ENCODE measurements around the gene ATF6.

Gene ATF6

GRCh38 chr1:161879261-161879660, 113.1 kb downstream of the ATF6 start:
- H3K4me3 ChIP-seq (ENCODE audit: low read depth, low read length) = no peak overlapping the region
- no peaks in the 10 kb centered on the region for H3K9me3 ChIP-seq (ENCODE audit: severe bottlenecking)
- no peaks in the 10 kb centered on the region for H3K27me3 ChIP-seq (ENCODE audit: insufficient read depth, low read depth, severe bottlenecking)
- TF ChIP-seq CTCF (IDR thresholded peaks at IDR 0.05; ENCODE audit: low read depth, low read length) = no peak
- H3K36me3 ChIP-seq = no peaks in the 10 kb centered on the region
- no peak overlapping the region for H3K27ac ChIP-seq
- DNase-seq = no peak

DNA sequence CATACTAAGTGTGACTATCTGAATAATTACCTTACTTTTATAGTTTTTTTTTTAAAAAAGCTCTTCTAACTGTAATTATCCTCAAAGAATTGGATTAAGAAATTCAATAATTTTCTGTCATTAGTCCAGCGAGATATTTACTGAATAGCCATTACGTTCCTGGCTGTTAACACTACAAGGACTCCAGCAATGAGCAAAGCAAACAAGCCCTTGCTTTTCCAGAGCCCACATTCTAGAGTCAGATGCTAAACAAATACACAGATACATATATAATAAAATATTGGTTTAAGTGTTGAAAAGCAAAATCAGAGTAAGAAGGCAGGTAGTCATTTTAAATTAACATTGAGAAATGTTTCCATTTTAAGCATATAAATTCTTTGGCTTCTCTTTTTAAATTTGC, 118.4 kb downstream of the ATF6 start:
- H3K4me3 ChIP-seq (ENCODE audit: low read depth, low read length) = no peak overlapping the region
- H3K27me3 ChIP-seq (ENCODE audit: insufficient read depth, low read depth, severe bottlenecking) = no peaks in the 10 kb centered on the region
- peaks cover 3% of the 10 kb centered on the region; the same call in 1 of the 2 replicates for H3K36me3 ChIP-seq
- no peak overlapping the region for H3K27ac ChIP-seq
- DNase-seq = no peak
- TF ChIP-seq CTCF (IDR thresholded peaks at IDR 0.05; ENCODE audit: low read depth, low read length) = no peak
- no peaks in the 10 kb centered on the region for H3K9me3 ChIP-seq (ENCODE audit: severe bottlenecking)

- no peak for DNase-seq
- Histone ChIP-seq H3K27me3 (ENCODE audit: insufficient read depth, low read depth, severe bottlenecking) (no peaks in the 10 kb centered on the region), H3K4me3 (ENCODE audit: low read depth, low read length) (no peak overlapping the region), H3K27ac (no peak overlapping the region), H3K36me3 (peaks cover 3% of the 10 kb centered on the region; the same call in 1 of the 2 replicates), H3K9me3 (ENCODE audit: severe bottlenecking) (no peaks in the 10 kb centered on the region)
- no peak for TF ChIP-seq CTCF (IDR thresholded peaks at IDR 0.05; ENCODE audit: low read depth, low read length)
Observed at GRCh38 chr1:161885003-161885402, 118.9 kb downstream of the ATF6 start.

- no peak overlapping the region for H3K27ac ChIP-seq
- no peaks in the 10 kb centered on the region for H3K9me3 ChIP-seq (ENCODE audit: severe bottlenecking)
- no peaks in the 10 kb centered on the region for H3K27me3 ChIP-seq (ENCODE audit: insufficient read depth, low read depth, severe bottlenecking)
- DNase-seq = no peak
- H3K4me3 ChIP-seq (ENCODE audit: low read depth, low read length) = no peak overlapping the region
- H3K36me3 ChIP-seq = peaks cover 6% of the 10 kb centered on the region; the same call in 1 of the 2 replicates
- TF ChIP-seq CTCF (IDR thresholded peaks at IDR 0.05; ENCODE audit: low read depth, low read length) = no peak
Observed at GRCh38 chr1:161885759-161886158, 119.6 kb downstream of the ATF6 start.

GRCh38 chr1:161886589-161886988, 120.5 kb downstream of the ATF6 start:
- no peaks in the 10 kb centered on the region for H3K27me3 ChIP-seq (ENCODE audit: insufficient read depth, low read depth, severe bottlenecking)
- DNase-seq = no peak
- H3K4me3 ChIP-seq (ENCODE audit: low read depth, low read length) = no peak overlapping the region
- H3K36me3 ChIP-seq = peaks cover 10% of the 10 kb centered on the region
- no peaks in the 10 kb centered on the region for H3K9me3 ChIP-seq (ENCODE audit: severe bottlenecking)
- H3K27ac ChIP-seq = no peak overlapping the region
- TF ChIP-seq CTCF (IDR thresholded peaks at IDR 0.05; ENCODE audit: low read depth, low read length) = no peak

GRCh38 chr1:161887730-161888287, 121.7 kb downstream of the ATF6 start:
- no peak for TF ChIP-seq CTCF (IDR thresholded peaks at IDR 0.05; ENCODE audit: low read depth, low read length)
- no peak for DNase-seq
- Histone ChIP-seq H3K27ac (no peak overlapping the region), H3K27me3 (ENCODE audit: insufficient read depth, low read depth, severe bottlenecking) (no peaks in the 10 kb centered on the region), H3K9me3 (ENCODE audit: severe bottlenecking) (no peaks in the 10 kb centered on the region), H3K4me3 (ENCODE audit: low read depth, low read length) (no peak overlapping the region), H3K36me3 (peaks cover 10% of the 10 kb centered on the region)
